Mesenchymal stem cell (in vitro differentiated cells and primary cell): Measurements from ENCODE around the gene KREMEN1.
A peak's percentile ranks its signal among the peaks of the same experiment; 100 is the strongest.

Source experiments
- DNase-seq: peaks from one replicate; pipeline ENCODE4 v3.0.0-alpha.2; 2013
- H2AFZ ChIP-seq: one replicate; pipeline ENCODE4 v1.6.1; 2013; ENCODE audit warnings: low read depth, mild to moderate bottlenecking, control low read depth, inconsistent platforms, low read length, moderate library complexity
- H2AK5ac ChIP-seq: 2 replicates; pipeline ENCODE4 v1.6.1; 2013; ENCODE audit warnings: low read length, moderate library complexity, mild to moderate bottlenecking, inconsistent platforms; ENCODE audit not compliant: severe bottlenecking
- H2BK120ac ChIP-seq: one replicate; pipeline ENCODE4 v1.6.1; 2013; ENCODE audit warnings: low read depth, mild to moderate bottlenecking, inconsistent platforms, low read length, moderate library complexity
- H2BK12ac ChIP-seq, 2 experiments: one replicate each; pipeline ENCODE4 v1.6.1; 2013; ENCODE audit warnings: inconsistent platforms in 2 of 2, low read length in 2 of 2, mild to moderate bottlenecking in 2 of 2, moderate library complexity in 2 of 2, control low read depth in 1 of 2
- H2BK15ac ChIP-seq: one replicate; pipeline ENCODE4 v1.6.1; 2013; ENCODE audit warnings: mild to moderate bottlenecking, low read depth, inconsistent platforms; ENCODE audit not compliant: poor library complexity, severe bottlenecking
- H2BK5ac ChIP-seq: 2 replicates; pipeline ENCODE4 v1.6.1; 2013; ENCODE audit warnings: low read depth, mild to moderate bottlenecking, low read length, control low read depth, inconsistent platforms; ENCODE audit not compliant: poor library complexity, severe bottlenecking
- H3K14ac ChIP-seq, 2 experiments: one replicate each; pipeline ENCODE4 v1.6.1; 2013; ENCODE audit warnings: inconsistent platforms in 2 of 2, low read length in 2 of 2, control low read depth in 1 of 2, mild to moderate bottlenecking in 1 of 2, moderate library complexity in 1 of 2
- H3K18ac ChIP-seq, 2 experiments: one replicate each; pipeline ENCODE4 v1.6.1; 2013; ENCODE audit warnings: inconsistent platforms in 2 of 2, low read length in 2 of 2, control low read depth in 1 of 2, low read depth in 1 of 2, mild to moderate bottlenecking in 1 of 2
- H3K23ac ChIP-seq, 2 experiments: one replicate each; pipeline ENCODE4 v1.6.1; 2013; ENCODE audit warnings: inconsistent platforms in 2 of 2, low read length in 2 of 2, mild to moderate bottlenecking in 2 of 2, moderate library complexity in 2 of 2, control low read depth in 1 of 2
- H3K27ac ChIP-seq: 2 replicates; pipeline ENCODE4 v1.5.1; 2013; ENCODE audit warnings: mild to moderate bottlenecking, moderate library complexity, low read length, control low read depth, inconsistent platforms; ENCODE audit not compliant: poor library complexity, severe bottlenecking
- H3K27me3 ChIP-seq, 2 experiments: 2 replicates each; pipeline versions ENCODE4 v1.6.1 to v1.7.0; 2013; ENCODE audit warnings: low read length in 2 of 2, mild to moderate bottlenecking in 2 of 2, moderate library complexity in 2 of 2, control low read depth in 1 of 2, inconsistent platforms in 1 of 2; ENCODE audit not compliant: control insufficient read depth in 1 of 2, insufficient read depth in 1 of 2
- H3K36me3 ChIP-seq, 2 experiments: 2 replicates each; pipeline versions ENCODE4 v1.6.1 to v1.7.0; 2013; ENCODE audit warnings: low read length in 2 of 2, control low read depth in 1 of 2, inconsistent platforms in 1 of 2, low read depth in 1 of 2, mild to moderate bottlenecking in 1 of 2; ENCODE audit not compliant: insufficient read depth in 2 of 2, control insufficient read depth in 1 of 2
- H3K4ac ChIP-seq, 2 experiments: one replicate each; pipeline ENCODE4 v1.6.1; 2013; ENCODE audit warnings: inconsistent platforms in 2 of 2, low read length in 2 of 2, mild to moderate bottlenecking in 2 of 2, moderate library complexity in 2 of 2, control low read depth in 1 of 2, low read depth in 1 of 2
- H3K4me1 ChIP-seq: 2 replicates; pipeline ENCODE4 v1.6.1; 2013; ENCODE audit warnings: low read depth, low read length, control low read depth; ENCODE audit not compliant: control insufficient read depth, insufficient read depth
- H3K4me2 ChIP-seq: 2 replicates; pipeline ENCODE4 v1.6.1; 2013; ENCODE audit warnings: low read length, mild to moderate bottlenecking, inconsistent platforms; ENCODE audit not compliant: poor library complexity, severe bottlenecking
- H3K4me3 ChIP-seq, 2 experiments: 2 replicates each; pipeline versions ENCODE4 v1.5.1 to v1.7.0; 2013; ENCODE audit warnings: low read length in 2 of 2, mild to moderate bottlenecking in 2 of 2, control low read depth in 1 of 2, low read depth in 1 of 2; ENCODE audit not compliant: insufficient read depth in 1 of 2
- H3K79me1 ChIP-seq: replicated peaks from 2 replicates; pipeline ENCODE4 v1.6.1; 2013; ENCODE audit warnings: mild to moderate bottlenecking, control low read depth, low read length, inconsistent platforms; ENCODE audit not compliant: poor library complexity, severe bottlenecking
- H3K9ac ChIP-seq: 2 replicates; pipeline ENCODE4 v1.7.0; 2013; ENCODE audit warnings: mild to moderate bottlenecking, low read length, moderate library complexity
- H3K9me3 ChIP-seq: 2 replicates; pipeline ENCODE4 v1.7.0; 2013; ENCODE audit warnings: mild to moderate bottlenecking, low read length; ENCODE audit not compliant: control insufficient read depth
- H4K8ac ChIP-seq: one replicate; pipeline ENCODE4 v1.6.1; 2013; ENCODE audit warnings: inconsistent platforms, mild to moderate bottlenecking, low read length, moderate library complexity
- H4K91ac ChIP-seq: one replicate; pipeline ENCODE4 v1.6.1; 2013; ENCODE audit warnings: mild to moderate bottlenecking, low read length, inconsistent platforms
- WGBS: methylation state at CpG from one replicate; pipeline ENCODE4 v1.1.7; 2013; ENCODE audit warnings: mixed read lengths; 5-methylcytosine and 5-hydroxymethylcytosine counted together

The KREMEN1 gene

GRCh38 chr22:29049655-29050263 is 23.1 kb upstream of the KREMEN1 start:
- Histone ChIP-seq H4K8ac (no peak overlapping the region), H3K18ac (no peak overlapping the region), H3K4me1 (peaks cover 5% of the 10 kb centered on the region), H3K4me2 (no peak overlapping the region), H3K9me3 (no peaks in the 10 kb centered on the region), H3K4ac (no peak overlapping the region), H3K4me3 (no peak overlapping the region), H2BK15ac (no peak overlapping the region), H3K23ac (no peak overlapping the region), H2AFZ (no peak overlapping the region), H4K91ac (peak overlapping the region; percentile 43), H2BK5ac (no peak overlapping the region), H3K14ac (no peak overlapping the region), H3K79me1 (peaks cover 14% of the 10 kb centered on the region), H3K36me3 (peaks cover 49 to 54% of the 10 kb centered on the region in 2 experiments), H3K27ac (no peak overlapping the region), H3K9ac (no peak overlapping the region), H2BK120ac (no peak overlapping the region), H2AK5ac (no peak overlapping the region), H2BK12ac (no peak overlapping the region), H3K27me3 (no peaks in the 10 kb centered on the region)
- DNase-seq, result no peak
- 95% methylated on average over 38 of the region's 38 CpGs for WGBS

GRCh38 chr22:29050457-29050856 is 22.4 kb upstream of the KREMEN1 start:
- Histone ChIP-seq H3K27ac (no peak overlapping the region), H3K4ac (no peak overlapping the region), H3K79me1 (peaks cover 14% of the 10 kb centered on the region), H3K23ac (no peak overlapping the region), H2AFZ (no peak overlapping the region), H3K27me3 (no peaks in the 10 kb centered on the region), H3K18ac (no peak overlapping the region), H2BK15ac (no peak overlapping the region), H2BK120ac (no peak overlapping the region), H3K9ac (no peak overlapping the region), H3K4me2 (no peak overlapping the region), H2AK5ac (no peak overlapping the region), H3K9me3 (no peaks in the 10 kb centered on the region), H4K8ac (no peak overlapping the region), H2BK5ac (no peak overlapping the region), H3K14ac (no peak overlapping the region), H3K4me1 (peaks cover 1% of the 10 kb centered on the region), H4K91ac (no peak overlapping the region), H3K36me3 (peaks cover 49 to 54% of the 10 kb centered on the region in 2 experiments), H2BK12ac (no peak overlapping the region), H3K4me3 (no peak overlapping the region)
- no peak for DNase-seq
- 95% methylated on average over 24 of the region's 24 CpGs for WGBS

- H4K91ac ChIP-seq, result no peak overlapping the region
- no peak overlapping the region for H2AFZ ChIP-seq
- H2BK15ac ChIP-seq, result no peak overlapping the region
- H3K9me3 ChIP-seq, result no peaks in the 10 kb centered on the region
- no peak overlapping the region for H3K18ac ChIP-seq
- no peak overlapping the region for H2AK5ac ChIP-seq
- H3K79me1 ChIP-seq, result peaks cover 4% of the 10 kb centered on the region
- H3K4ac ChIP-seq, result no peak overlapping the region
- no peak overlapping the region for H3K4me3 ChIP-seq
- H3K4me1 ChIP-seq, result no peaks in the 10 kb centered on the region
- peaks cover 24 to 38% of the 10 kb centered on the region in 2 experiments for H3K36me3 ChIP-seq
- WGBS, result 93% methylated on average over 8 of the region's 8 CpGs
- H3K9ac ChIP-seq, result no peak overlapping the region
- H4K8ac ChIP-seq, result no peak overlapping the region
- no peak overlapping the region for H2BK5ac ChIP-seq
- H3K14ac ChIP-seq, result no peak overlapping the region
- H3K27ac ChIP-seq, result no peak overlapping the region
- H2BK120ac ChIP-seq, result no peak overlapping the region
- H2BK12ac ChIP-seq, result no peak overlapping the region
- H3K27me3 ChIP-seq, result no peaks in the 10 kb centered on the region
- no peak overlapping the region for H3K23ac ChIP-seq
- H3K4me2 ChIP-seq, result no peak overlapping the region
- DNase-seq, result no peak
These were observed 19.7 kb upstream of the KREMEN1 start for GRCh38 chr22:29053048-29053702.

GRCh38 chr22:29054251-29054767 is 18.5 kb upstream of the KREMEN1 start:
- no peak overlapping the region for H3K18ac ChIP-seq
- no peak overlapping the region for H4K91ac ChIP-seq
- H2BK12ac ChIP-seq, result no peak overlapping the region
- no peak overlapping the region for H3K9ac ChIP-seq
- no peak overlapping the region for H4K8ac ChIP-seq
- no peaks in the 10 kb centered on the region for H3K27me3 ChIP-seq
- no peaks in the 10 kb centered on the region for H3K9me3 ChIP-seq
- no peaks in the 10 kb centered on the region for H3K79me1 ChIP-seq
- no peak overlapping the region for H3K14ac ChIP-seq
- 94% methylated on average over 10 of the region's 10 CpGs for WGBS
- DNase-seq, result no peak
- no peak overlapping the region for H2AFZ ChIP-seq
- no peak overlapping the region for H3K4ac ChIP-seq
- H3K23ac ChIP-seq, result no peak overlapping the region
- no peak overlapping the region for H3K4me3 ChIP-seq
- peaks cover 12 to 26% of the 10 kb centered on the region in 2 experiments for H3K36me3 ChIP-seq
- no peak overlapping the region for H2BK120ac ChIP-seq
- H2AK5ac ChIP-seq, result no peak overlapping the region
- H2BK15ac ChIP-seq, result no peak overlapping the region
- no peak overlapping the region for H3K27ac ChIP-seq
- no peaks in the 10 kb centered on the region for H3K4me1 ChIP-seq
- no peak overlapping the region for H3K4me2 ChIP-seq
- no peak overlapping the region for H2BK5ac ChIP-seq
